GM19397 (cell line): Measurements from ENCODE around the gene ERBB4.

Source experiments
- ATAC-seq: cut with Tn5 transposase; IDR thresholded peaks from one replicate; pipeline ENCODE4 v1.9.1; 2021; ENCODE audit warnings: mild to moderate bottlenecking, moderate library complexity; ENCODE audit not compliant: unreplicated experiment

Gene ERBB4

GRCh38 chr2:212089873-212090272, 448.7 kb downstream of the ERBB4 start:
- ATAC-seq, result no peak

DNA sequence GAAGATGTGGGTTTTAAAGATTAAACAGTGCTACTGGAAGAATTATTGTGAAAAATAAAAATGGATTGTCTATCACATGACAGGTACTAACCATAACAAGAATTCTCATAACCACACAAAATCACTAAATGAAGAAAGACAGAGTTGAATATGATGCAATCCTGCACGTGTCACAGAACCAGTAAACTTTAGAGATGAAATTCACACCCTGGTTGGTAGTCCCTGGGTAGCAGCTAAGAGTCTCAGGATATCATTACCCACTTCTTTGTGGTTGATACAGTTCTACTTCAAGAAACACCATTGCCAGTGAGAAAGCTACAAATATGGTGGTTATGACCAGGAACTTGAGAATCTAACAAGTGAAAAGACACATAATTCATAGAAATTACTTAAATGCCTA, 450.2 kb downstream of the ERBB4 start:
- no peak for ATAC-seq

DNA sequence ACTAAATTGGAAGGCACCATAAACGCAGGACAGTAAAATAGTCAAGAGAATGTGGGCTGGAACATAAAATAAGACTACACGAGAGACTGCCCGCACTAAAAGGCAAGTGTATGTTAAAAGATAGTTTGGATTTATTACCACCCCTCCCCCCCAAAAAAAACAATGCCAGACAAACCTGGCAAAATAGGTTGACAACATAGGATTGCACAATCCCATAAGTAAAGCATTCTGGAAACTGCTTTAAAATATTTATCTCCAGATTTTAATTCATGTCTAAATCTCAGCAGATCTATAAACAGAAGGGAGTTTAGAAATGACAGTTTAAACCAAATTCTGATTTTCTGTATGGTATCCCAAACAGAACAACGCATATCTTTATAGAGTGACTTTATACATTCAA, 455.1 kb downstream of the ERBB4 start:
- no peak for ATAC-seq

GRCh38 chr2:212078103-212078502, 460.5 kb downstream of the ERBB4 start:
- peak; percentile 61 for ATAC-seq

GRCh38 chr2:212076456-212076855, 462.1 kb downstream of the ERBB4 start:
- ATAC-seq, result no peak

DNA sequence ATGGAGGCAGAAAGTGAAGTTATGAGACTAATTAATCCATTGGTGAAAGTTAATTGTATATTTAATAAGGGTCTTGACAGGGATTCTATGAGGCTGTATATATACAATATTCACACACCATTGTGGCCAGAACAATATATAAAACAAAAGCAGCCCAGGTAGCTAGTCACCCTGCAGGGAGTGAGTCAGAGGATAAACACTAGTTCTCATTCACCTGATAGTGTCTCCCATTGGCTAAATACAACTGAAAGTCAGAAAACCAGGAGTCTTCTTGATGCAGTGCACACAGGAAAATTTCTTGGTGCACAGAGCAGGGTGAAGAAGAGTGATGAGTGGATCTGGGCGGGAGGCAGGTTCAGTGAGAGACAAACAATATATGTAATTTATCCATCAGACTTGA, 465.2 kb downstream of the ERBB4 start:
- no peak for ATAC-seq

GRCh38 chr2:212066546-212066945, 472.1 kb downstream of the ERBB4 start:
- ATAC-seq, result no peak

DNA sequence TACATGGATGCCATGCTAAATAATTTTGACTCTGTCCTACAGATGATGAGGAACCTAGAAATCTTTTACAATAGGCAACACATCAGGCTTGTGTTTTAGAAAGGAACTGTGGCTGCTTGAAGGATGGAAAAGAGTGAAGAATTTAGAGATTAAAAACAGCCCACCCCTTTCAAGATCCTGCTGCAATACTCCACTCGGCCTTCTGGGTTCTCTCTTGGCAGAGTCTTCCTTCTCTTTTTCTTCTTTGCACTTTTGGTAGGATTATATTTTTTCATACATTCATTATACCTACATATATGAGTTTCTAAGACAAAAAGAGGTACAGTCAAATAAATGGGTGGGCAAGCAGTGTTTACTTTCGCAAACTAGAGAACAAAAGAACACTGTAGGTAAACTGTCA, 474.3 kb downstream of the ERBB4 start:
- ATAC-seq, result no peak

- no peak for ATAC-seq
These were observed 486.0 kb downstream of the ERBB4 start for GRCh38 chr2:212052412-212053159.

- ATAC-seq, result no peak
These were observed 487.7 kb downstream of the ERBB4 start for GRCh38 chr2:212050871-212051270.

DNA sequence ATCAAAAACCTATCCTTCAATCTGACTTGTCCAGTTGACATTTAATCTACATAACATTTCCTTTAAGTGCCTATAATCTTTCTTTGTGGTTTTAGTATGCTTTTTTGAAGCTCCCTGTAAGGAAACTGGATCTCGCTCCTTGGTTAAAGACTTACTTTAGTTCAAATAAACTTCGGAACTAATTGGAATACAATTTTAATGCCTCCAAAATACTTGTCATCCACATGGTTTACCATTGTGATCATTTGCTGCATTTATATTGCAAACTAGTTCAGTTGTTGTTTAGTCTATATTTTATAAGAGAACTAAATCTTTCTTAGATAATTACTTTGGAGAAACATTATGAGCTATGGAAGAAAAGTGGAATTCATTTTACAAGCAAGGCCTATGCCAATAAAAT, 496.0 kb downstream of the ERBB4 start:
- ATAC-seq, result no peak

- no peak for ATAC-seq
These were observed 501.5 kb downstream of the ERBB4 start for GRCh38 chr2:212037062-212037461.

DNA sequence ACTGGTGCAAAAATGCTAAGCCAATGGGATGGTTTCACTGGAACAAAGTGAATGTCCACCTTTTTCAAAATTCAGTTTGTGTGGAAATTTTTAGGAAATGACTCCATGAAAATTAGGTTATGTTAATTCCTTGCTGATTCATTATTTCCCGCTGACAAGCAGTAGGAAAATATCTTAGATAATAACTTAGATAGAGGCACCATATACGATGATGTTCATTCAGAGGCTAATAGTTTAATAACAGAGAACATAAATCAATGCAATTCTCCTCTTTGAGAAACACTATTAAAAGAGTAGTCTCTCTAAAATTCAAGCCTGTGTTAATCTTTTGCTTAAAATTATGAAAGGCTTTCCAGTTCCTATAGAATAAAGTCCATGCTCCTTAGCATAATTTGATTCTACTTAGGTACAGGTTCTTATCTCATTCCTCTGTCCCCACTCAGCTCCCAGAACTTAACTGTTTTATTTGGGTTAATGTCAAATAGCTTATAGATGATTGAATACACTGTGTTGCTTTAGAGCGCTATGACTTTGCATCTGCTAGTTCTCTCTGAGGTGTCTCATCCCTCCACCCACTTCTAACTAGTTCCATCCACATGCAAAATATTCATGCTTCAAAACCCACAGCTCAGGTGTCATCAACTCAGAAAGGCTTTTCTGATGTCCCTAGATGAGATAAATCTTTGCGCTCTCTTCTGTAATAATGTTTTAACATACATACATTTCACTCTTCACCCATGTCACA, 503.6 kb downstream of the ERBB4 start:
- ATAC-seq, result no peak

DNA sequence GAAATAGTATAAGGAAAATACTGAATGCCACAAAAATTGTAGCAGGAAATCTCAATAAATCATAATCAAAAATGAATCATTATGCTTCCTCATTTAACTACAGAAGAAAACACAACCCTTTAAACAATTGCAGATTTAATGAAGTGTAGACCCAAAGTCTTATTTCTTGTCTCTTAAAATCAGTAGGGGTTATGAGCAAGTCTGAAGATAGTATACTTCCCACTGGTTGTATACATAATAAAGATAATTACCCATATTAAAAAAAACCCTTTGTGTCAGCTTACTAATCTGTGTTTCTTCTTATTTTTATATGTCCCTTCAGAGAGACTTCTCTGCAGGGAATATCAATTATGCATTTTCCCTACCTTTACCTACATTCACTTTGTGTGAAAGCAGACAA, 504.7 kb downstream of the ERBB4 start:
- ATAC-seq, result no peak

- no peak for ATAC-seq
These were observed 505.9 kb downstream of the ERBB4 start for GRCh38 chr2:212032536-212033219.

DNA sequence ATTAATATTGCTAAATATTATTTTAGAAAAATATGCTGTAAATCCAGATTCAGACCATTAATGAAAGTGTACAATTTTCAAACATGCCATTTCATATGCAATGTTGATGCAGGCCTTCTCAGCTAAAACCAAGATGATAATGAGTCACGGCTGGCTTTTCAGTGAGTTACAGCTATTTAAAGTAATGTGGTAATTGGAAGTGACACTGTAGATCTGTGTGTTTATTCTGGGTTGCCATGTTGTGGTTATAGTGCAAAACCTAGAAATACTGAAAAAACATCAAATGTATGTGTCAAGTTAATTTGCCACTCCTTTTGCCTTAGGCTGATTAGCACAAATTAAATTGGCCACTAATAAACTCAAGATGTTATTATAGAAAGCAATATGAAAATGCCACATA, 506.6 kb downstream of the ERBB4 start:
- no peak for ATAC-seq

- no peak for ATAC-seq
These were observed 507.9 kb downstream of the ERBB4 start for GRCh38 chr2:212030709-212031108.

GRCh38 chr2:212028798-212029394, 509.7 kb downstream of the ERBB4 start:
- no peak for ATAC-seq

DNA sequence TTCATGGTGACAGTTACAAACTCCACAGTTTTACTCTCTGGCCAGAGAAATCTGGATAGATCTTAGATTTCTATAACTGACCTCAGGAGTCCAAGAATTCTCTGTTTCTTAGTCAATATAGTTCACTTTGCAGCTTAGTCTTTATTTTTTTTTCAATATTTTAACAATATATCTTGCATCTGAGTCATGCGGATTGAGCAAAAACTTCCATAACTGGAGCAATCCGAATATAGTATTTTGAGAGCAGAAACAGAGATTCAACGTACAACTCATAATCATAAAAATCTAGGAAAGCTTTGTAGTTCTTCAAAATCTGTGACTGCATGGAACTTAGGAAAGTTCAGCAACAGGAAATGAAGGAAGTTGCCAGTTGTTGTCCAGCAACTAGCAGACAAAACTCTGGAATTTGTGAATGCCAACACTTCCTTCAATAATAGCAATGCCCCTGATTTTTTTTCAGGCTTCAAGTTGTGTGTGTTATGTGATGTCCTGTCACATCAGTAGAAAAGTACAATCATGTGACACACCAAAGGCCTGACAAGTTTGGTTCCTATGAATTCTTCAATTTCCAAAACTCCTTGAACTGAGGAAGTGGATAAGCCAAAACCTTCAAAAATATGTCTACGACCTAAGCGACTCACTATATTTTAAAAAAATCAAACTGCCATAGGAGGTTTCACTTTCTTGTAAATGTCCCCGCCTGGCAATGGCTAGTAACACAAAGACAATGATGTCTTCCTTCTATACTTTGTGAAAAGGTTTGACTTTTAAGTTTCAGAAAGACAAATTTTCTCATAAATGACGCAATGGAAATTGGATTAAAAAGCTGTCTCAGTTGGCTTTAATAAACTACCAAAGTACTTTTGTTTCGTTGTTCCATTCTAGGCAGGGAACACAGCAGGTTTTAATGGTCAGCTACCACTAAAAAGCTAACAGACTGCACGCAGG, 510.6 kb downstream of the ERBB4 start:
- ATAC-seq, result no peak

- ATAC-seq, result no peak
These were observed 514.6 kb downstream of the ERBB4 start for GRCh38 chr2:212024040-212024439.
